Activated gamma-delta T cell treated with anti-CD3 and anti-CD28 coated beads, Interleukin-2, amount 50 U/mL, for 16 hours (primary cell): ENCODE measurements around the gene MFN1.

Experiments used
- DNase-seq: peaks from one replicate; pipeline ENCODE4 v3.0.0-alpha.2; 2020; ENCODE audit warnings: low read depth

Gene MFN1

GRCh38 chr3:179432021-179432420, 84.5 kb downstream of the MFN1 start:
- DNase-seq = no peak

- no peak for DNase-seq
These were observed 84.9 kb downstream of the MFN1 start for GRCh38 chr3:179432451-179432850.

- no peak for DNase-seq
These were observed 89.0 kb downstream of the MFN1 start for GRCh38 chr3:179436517-179436916.

GRCh38 chr3:179438841-179439240, 91.3 kb downstream of the MFN1 start:
- no peak for DNase-seq
